ENCODE data around the gene MAPK11. TPM values are rescaled to one million over a fixed set of nuclear protein-coding genes. Genes with fewer than 3 reads are reported as not detected.

The MAPK11 gene
- total RNA-seq, 2 donors from 2014 or later, result 0.33 to 0.40 TPM

DNA sequence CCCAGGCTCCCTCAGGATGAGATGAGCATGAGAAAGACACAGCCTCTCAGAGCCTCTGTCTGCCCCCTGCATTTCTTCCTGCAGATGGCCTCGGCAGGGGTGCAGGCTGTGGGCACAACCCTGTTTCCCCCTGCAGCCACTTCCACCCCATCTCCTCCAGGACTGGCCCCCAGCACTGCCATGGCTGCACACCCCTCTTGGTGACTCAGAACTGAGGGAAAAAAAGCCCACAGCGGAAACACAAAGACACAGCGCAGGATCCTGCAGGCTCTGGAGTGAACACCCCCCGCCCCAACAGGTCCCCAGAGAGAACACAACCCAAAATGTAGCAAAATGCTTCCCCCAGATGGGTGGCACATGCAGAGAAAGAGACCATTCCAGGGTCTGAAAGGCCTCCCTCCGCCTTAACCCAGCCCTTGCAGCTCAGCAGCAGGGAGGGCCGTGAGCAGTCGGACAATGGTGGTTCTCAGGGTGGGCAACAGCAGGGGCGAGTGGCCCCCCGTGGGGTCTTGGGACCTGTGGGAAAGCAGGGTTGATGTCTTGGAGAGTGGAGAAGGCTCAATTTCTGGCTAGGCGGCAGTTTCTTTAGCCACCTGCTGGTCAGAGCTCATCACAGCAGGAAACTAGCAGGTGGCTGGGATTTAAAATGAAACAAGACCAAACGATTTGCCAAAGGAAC is 33.3 kb downstream of the MAPK11 start:
- no peaks in the 10 kb centered on the region for H3K27me3 ChIP-seq (ENCODE audit: control insufficient read depth, insufficient read depth, low read length, poor library complexity, severe bottlenecking)
- H3K9me3 ChIP-seq (ENCODE audit: control insufficient read depth, low read length), result no peaks in the 10 kb centered on the region
- DNase-seq, result peak; percentile 74
- Mint-ChIP-seq H3K27me3 (ENCODE audit: insufficient read depth) (no peaks in the 10 kb centered on the region), H3K36me3 (ENCODE audit: low read depth) (peaks cover 42% of the 10 kb centered on the region), H3K4me1 (peaks cover 4% of the 10 kb centered on the region), H3K4me3 (no peak overlapping the region), H3K27ac (no peak overlapping the region), H3K9me3 (peaks cover 8% of the 10 kb centered on the region)
- H3K36me3 ChIP-seq (ENCODE audit: control insufficient read depth, insufficient read depth, low read length), result no peaks in the 10 kb centered on the region
- TF ChIP-seq, protein P1, sequence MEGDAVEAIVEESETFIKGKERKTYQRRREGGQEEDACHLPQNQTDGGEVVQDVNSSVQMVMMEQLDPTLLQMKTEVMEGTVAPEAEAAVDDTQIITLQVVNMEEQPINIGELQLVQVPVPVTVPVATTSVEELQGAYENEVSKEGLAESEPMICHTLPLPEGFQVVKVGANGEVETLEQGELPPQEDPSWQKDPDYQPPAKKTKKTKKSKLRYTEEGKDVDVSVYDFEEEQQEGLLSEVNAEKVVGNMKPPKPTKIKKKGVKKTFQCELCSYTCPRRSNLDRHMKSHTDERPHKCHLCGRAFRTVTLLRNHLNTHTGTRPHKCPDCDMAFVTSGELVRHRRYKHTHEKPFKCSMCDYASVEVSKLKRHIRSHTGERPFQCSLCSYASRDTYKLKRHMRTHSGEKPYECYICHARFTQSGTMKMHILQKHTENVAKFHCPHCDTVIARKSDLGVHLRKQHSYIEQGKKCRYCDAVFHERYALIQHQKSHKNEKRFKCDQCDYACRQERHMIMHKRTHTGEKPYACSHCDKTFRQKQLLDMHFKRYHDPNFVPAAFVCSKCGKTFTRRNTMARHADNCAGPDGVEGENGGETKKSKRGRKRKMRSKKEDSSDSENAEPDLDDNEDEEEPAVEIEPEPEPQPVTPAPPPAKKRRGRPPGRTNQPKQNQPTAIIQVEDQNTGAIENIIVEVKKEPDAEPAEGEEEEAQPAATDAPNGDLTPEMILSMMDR (conservative IDR thresholded peaks at IDR 0.05), result peak; percentile 76
- H3K27ac ChIP-seq (ENCODE audit: low read depth, low read length), result no peak overlapping the region
- no peaks in the 10 kb centered on the region for H3K4me1 ChIP-seq (ENCODE audit: control insufficient read depth, insufficient read depth, low read length)
- 55 to 76% methylated on average over 3 to 11 of the region's 11 CpGs for WGBS, 2 experiments (ENCODE audit: insufficient coverage in 1 of 2, insufficient read length in 1 of 2)
- no peak overlapping the region for H3K4me3 ChIP-seq (ENCODE audit: low read length)
- no peak overlapping the region for H3K9ac ChIP-seq (ENCODE audit: extremely low read depth, low read length, poor library complexity, severe bottlenecking)

DNA sequence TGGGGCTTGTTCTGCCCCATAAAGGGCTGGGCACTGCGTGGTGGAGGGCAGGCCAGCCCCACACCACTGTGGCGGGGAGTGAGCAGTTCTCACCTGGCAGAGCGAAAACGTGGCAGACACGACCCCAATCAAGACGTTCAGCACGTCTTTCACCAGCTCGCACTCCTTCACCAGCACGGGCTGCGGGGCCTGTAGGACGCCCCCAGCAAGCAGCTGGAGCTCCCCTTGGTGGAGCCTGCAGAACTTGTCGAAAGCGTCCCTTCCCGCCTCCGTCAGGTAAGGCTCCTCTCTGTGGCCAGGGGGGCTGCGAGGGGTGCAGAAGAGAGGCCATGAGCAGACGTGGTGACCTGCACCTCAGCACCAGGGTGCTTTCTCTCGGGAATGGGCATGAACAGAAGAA is 37.0 kb downstream of the MAPK11 start:
- H3K9me3 ChIP-seq (ENCODE audit: control insufficient read depth, low read length), result no peaks in the 10 kb centered on the region
- TF ChIP-seq, protein P1 (conservative IDR thresholded peaks at IDR 0.05), result no peak
- peaks cover 8% of the 10 kb centered on the region for H3K9me3 Mint-ChIP-seq
- no peak overlapping the region for H3K4me3 ChIP-seq (ENCODE audit: low read length)
- no peak overlapping the region for H3K4me3 Mint-ChIP-seq
- H3K9ac ChIP-seq (ENCODE audit: extremely low read depth, low read length, poor library complexity, severe bottlenecking), result no peak overlapping the region
- DNase-seq, result no peak
- H3K27ac Mint-ChIP-seq, result no peak overlapping the region
- H3K4me1 Mint-ChIP-seq, result no peaks in the 10 kb centered on the region
- H3K4me1 ChIP-seq (ENCODE audit: control insufficient read depth, insufficient read depth, low read length), result no peaks in the 10 kb centered on the region
- H3K27me3 Mint-ChIP-seq (ENCODE audit: insufficient read depth), result no peaks in the 10 kb centered on the region
- no peaks in the 10 kb centered on the region for H3K27me3 ChIP-seq (ENCODE audit: control insufficient read depth, insufficient read depth, low read length, poor library complexity, severe bottlenecking)
- H3K36me3 ChIP-seq (ENCODE audit: control insufficient read depth, insufficient read depth, low read length), result no peaks in the 10 kb centered on the region
- peaks cover 49% of the 10 kb centered on the region for H3K36me3 Mint-ChIP-seq (ENCODE audit: low read depth)
- WGBS, 2 experiments (ENCODE audit: insufficient coverage in 1 of 2, insufficient read length in 1 of 2), result 92 to 95% methylated on average over 16 to 18 of the region's 18 CpGs
- H3K27ac ChIP-seq (ENCODE audit: low read depth, low read length), result no peak overlapping the region

DNA sequence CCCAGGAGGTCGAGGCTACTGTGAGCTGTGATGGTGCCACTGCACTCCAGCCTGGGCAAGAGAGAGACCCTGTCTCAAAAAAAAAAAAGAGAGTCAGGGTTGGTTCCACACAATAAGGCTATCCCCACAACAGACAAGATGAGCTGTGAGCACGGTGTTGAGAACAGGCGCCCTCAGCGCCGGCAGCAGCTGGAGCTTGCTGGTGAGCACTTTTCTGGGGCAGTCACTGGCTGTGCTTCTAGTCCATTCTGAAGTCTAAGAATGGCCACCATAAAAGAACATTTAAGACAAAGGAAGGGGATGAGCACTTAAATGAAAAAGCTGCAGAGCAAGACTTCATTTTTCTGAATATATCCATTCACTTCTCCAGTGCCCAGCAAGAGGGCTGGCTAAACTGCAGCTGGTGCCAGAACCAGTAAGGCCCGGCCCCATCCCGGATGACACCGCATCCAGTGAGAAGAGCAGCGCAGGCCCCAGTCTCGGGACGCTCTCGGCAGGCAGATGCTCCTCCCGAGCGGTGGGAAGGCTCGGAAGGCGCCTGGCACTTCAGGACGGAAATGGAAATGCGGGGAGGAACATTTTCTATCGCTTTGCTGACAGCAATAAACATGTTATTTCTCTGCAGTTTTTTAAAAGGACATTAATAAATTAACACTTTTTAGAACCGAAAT is 37.6 kb downstream of the MAPK11 start:
- Mint-ChIP-seq H3K27ac (no peak overlapping the region), H3K27me3 (ENCODE audit: insufficient read depth) (no peaks in the 10 kb centered on the region), H3K36me3 (ENCODE audit: low read depth) (peaks cover 46% of the 10 kb centered on the region), H3K4me1 (no peaks in the 10 kb centered on the region), H3K9me3 (peaks cover 8% of the 10 kb centered on the region), H3K4me3 (no peak overlapping the region)
- Histone ChIP-seq H3K27ac (ENCODE audit: low read depth, low read length) (no peak overlapping the region), H3K36me3 (ENCODE audit: control insufficient read depth, insufficient read depth, low read length) (no peaks in the 10 kb centered on the region), H3K9ac (ENCODE audit: extremely low read depth, low read length, poor library complexity, severe bottlenecking) (no peak overlapping the region), H3K27me3 (ENCODE audit: control insufficient read depth, insufficient read depth, low read length, poor library complexity, severe bottlenecking) (no peaks in the 10 kb centered on the region), H3K4me1 (ENCODE audit: control insufficient read depth, insufficient read depth, low read length) (no peaks in the 10 kb centered on the region), H3K4me3 (ENCODE audit: low read length) (no peak overlapping the region), H3K9me3 (ENCODE audit: control insufficient read depth, low read length) (no peaks in the 10 kb centered on the region)
- no peak for DNase-seq
- WGBS, 2 experiments (ENCODE audit: insufficient coverage in 1 of 2, insufficient read length in 1 of 2), result 94 to 95% methylated on average over 20 of the region's 20 CpGs
- TF ChIP-seq, protein P1 (conservative IDR thresholded peaks at IDR 0.05), result no peak
